ENCODE results near the gene TMEM11. TPM values are rescaled to one million over a fixed set of nuclear protein-coding genes. Genes with fewer than 3 reads are reported as not detected.

Gene TMEM11
- total and polyA plus RNA-seq, 10 donors, result 14.2 to 25.0 (median 20.3) TPM

GRCh38 chr17:21171970-21172510 lies 41.9 kb downstream of the TMEM11 start:
- H3K4me1 ChIP-seq, result peaks cover 13 to 79% (median 42%) of the 10 kb centered on the region in 6 donors
- DNase-seq, result peak; percentile 79
- intact Hi-C loops (cut with DNase I; ENCODE audit: low total_unique reads), result no loop called here

GRCh38 chr17:21171309-21171922 lies 42.5 kb downstream of the TMEM11 start:
- Histone ChIP-seq H3K27ac (peak overlapping the region; percentile 1 to 80 (median 72)), H3K4me1 (peaks cover 16 to 85% (median 42%) of the 10 kb centered on the region in 6 donors), H3K9me3 (no peaks in the 10 kb centered on the region), H3K36me3 (peaks cover 0 to 38% (median 5%) of the 10 kb centered on the region in 6 donors), H3K4me3 (no peak overlapping the region), H3K27me3 (replicated peaks in 1 of 7) (no peaks in the 10 kb centered on the region)
- peak in 1 of 3 donors; percentile 17 for TF ChIP-seq POLR2AphosphoS5 (IDR thresholded peaks at IDR 0.05)
- TF ChIP-seq CTCF (IDR thresholded peaks at IDR 0.05 in 8 of 11, conservative IDR thresholded peaks at IDR 0.05 in 3 of 11), result peak in 1 of 11 experiments; percentile 1
- no peak for TF ChIP-seq POLR2A (IDR thresholded peaks at IDR 0.05)
- 58 to 75% (median 69%) methylated on average over 12 of the region's 12 CpGs for WGBS, 5 donors
- intact Hi-C loops (cut with DNase I; ENCODE audit: low total_unique reads), result no loop called here
- peak; percentile 84 for DNase-seq

More at GRCh38 chr17:21171970-21172510, 41.9 kb downstream of the TMEM11 start:
- TF ChIP-seq POLR2AphosphoS5 (IDR thresholded peaks at IDR 0.05), result peak; percentile 49 to 73 (median 67)
- TF ChIP-seq POLR2A (IDR thresholded peaks at IDR 0.05), result no peak
- no peaks in the 10 kb centered on the region for H3K27me3 ChIP-seq (replicated peaks in 1 of 7)
- 70 to 87% (median 82%) methylated on average over 10 to 17 of the region's 17 CpGs for WGBS, 5 donors
- H3K9me3 ChIP-seq, result no peaks in the 10 kb centered on the region
- peaks cover 0 to 38% (median 5%) of the 10 kb centered on the region in 6 donors for H3K36me3 ChIP-seq
- no peak overlapping the region for H3K4me3 ChIP-seq
- peak overlapping the region in 7 of 8 donors; percentile 60 to 80 (median 74) for H3K27ac ChIP-seq

GRCh38 chr17:21170809-21171208 lies 43.2 kb downstream of the TMEM11 start:
- H3K36me3 ChIP-seq, result peaks cover 0 to 38% (median 5%) of the 10 kb centered on the region in 6 donors
- 55 to 72% (median 62%) methylated on average over 7 of the region's 7 CpGs for WGBS, 5 donors
- no peaks in the 10 kb centered on the region for H3K9me3 ChIP-seq
- H3K4me3 ChIP-seq, result no peak overlapping the region
- DNase-seq, result no peak
- no peaks in the 10 kb centered on the region for H3K27me3 ChIP-seq (replicated peaks in 1 of 7)
- intact Hi-C loops (cut with DNase I; ENCODE audit: low total_unique reads), result no loop called here
- TF ChIP-seq CTCF (IDR thresholded peaks at IDR 0.05 in 8 of 11, conservative IDR thresholded peaks at IDR 0.05 in 3 of 11), result no peak
- no peak for TF ChIP-seq POLR2A (IDR thresholded peaks at IDR 0.05)
- TF ChIP-seq POLR2AphosphoS5 (IDR thresholded peaks at IDR 0.05), result no peak
- H3K27ac ChIP-seq, result peak overlapping the region; percentile 1 to 80 (median 72)
- peaks cover 18 to 91% (median 42%) of the 10 kb centered on the region in 6 donors for H3K4me1 ChIP-seq

GRCh38 chr17:21169496-21169895 lies 44.5 kb downstream of the TMEM11 start:
- TF ChIP-seq CTCF (IDR thresholded peaks at IDR 0.05 in 8 of 11, conservative IDR thresholded peaks at IDR 0.05 in 3 of 11) (no peak), POLR2AphosphoS5 (IDR thresholded peaks at IDR 0.05) (no peak), POLR2A (IDR thresholded peaks at IDR 0.05) (no peak)
- WGBS, 5 donors, result 78 to 92% (median 86%) methylated on average over 1 to 7 of the region's 7 CpGs
- no peak for DNase-seq
- peak overlapping the region in 5 of 8 donors; percentile 10 to 80 (median 74) for H3K27ac ChIP-seq
- no peak overlapping the region for H3K4me3 ChIP-seq
- intact Hi-C loops (cut with DNase I; ENCODE audit: low total_unique reads), result no loop called here
- H3K36me3 ChIP-seq, result peaks cover 0 to 38% (median 5%) of the 10 kb centered on the region in 6 donors
- no peaks in the 10 kb centered on the region for H3K27me3 ChIP-seq (replicated peaks in 1 of 7)
- no peaks in the 10 kb centered on the region for H3K9me3 ChIP-seq
- peaks cover 18 to 84% (median 40%) of the 10 kb centered on the region in 6 donors for H3K4me1 ChIP-seq
